Stimulated activated CD8-positive, alpha-beta memory T cell treated with anti-CD3 and anti-CD28 coated beads, Interleukin-4, amount 100 ng/mL, for 24 hours (primary cell): ENCODE results near the gene FAM210A.
A peak's percentile ranks its signal among the peaks of the same experiment; 100 is the strongest.

ENCODE experiments used
- DNase-seq: peaks from one replicate; pipeline ENCODE4 v3.0.0-alpha.2; 2020; ENCODE audit warnings: low read depth

The FAM210A gene

DNA sequence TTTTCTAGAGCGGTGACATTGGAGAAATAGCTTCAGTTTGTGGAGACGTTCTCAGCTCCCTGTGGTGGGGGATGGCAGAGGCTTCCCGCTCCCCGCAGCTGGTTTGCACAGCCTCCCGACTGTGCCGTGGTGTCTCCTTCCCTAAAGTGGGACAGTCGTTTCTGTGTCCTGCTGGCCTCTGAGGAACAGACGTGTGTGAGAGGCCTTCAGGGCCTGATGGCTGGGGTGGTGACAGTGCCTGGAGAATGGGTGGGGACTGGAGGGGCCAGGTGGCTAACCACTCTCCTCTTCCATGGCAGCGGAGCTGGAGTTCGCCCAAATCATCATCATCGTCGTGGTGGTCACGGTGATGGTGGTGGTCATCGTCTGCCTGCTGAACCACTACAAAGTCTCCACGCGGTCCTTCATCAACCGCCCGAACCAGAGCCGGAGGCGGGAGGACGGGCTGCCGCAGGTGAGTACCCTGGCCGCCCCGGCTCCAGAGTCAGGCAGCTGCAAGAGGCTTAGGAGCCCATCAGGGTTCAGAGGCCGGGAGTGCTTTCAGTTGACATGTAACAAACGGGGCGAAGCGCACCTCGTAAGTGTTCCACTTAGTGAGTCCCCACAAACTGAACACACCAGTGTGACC is 105.4 kb downstream of the FAM210A start:
- DNase-seq = no peak

DNA sequence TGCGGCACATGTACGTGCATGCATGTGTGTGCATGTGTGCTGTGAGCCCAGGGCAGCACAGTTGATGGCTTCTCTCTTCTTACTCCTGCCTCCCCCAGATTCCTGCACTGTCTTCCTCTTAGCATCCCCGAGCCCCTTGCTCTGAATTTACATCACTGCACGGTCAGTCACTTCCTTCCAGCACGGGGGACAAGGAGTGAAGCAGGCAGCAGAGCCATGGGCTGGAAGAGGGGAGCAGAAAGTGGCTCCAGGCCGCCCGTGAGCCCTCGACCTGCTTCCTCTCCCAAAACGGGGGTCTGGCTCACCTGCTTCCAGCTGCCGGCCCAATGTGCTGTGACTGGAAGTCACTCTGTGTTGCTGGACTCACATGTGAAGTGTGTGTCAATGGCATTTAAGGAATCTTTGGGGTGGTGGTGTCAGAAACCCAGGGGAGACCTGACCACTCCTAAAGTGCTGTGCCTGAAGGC is 106.1 kb downstream of the FAM210A start:
- DNase-seq = no peak

DNA sequence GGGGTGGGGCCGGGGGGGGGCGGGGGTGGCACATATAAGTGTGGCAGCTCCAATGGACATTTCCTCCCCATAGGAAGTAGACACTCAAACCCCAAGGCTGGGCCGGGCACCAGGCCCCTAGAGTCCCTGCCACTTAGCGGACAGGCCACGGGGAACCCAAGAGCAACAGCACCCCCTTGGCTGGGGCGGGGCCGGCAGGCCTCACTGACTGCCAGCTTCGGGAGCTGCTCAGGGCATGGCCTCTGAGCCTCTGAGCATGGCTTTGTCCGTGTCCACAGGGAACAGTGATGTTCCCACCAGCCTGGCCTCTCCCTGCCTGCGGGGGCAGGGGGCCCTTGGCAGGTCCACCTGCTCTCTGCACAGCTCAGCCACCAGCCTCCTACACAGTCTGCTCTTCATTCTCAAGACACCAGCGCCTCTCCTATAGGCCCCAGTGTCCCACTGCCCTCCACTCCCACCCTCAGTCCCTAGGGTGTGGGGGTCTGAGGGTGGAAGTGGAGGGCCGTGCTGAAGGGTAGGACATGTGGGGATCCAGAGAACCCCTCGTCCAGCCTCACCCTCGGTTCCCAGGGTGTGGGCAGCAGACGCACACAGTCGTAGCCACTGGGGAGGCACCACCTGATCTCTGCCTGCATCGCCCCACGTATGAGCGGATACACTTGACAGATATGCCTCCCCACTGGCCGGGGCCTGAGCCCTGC is 106.7 kb downstream of the FAM210A start:
- no peak for DNase-seq

DNA sequence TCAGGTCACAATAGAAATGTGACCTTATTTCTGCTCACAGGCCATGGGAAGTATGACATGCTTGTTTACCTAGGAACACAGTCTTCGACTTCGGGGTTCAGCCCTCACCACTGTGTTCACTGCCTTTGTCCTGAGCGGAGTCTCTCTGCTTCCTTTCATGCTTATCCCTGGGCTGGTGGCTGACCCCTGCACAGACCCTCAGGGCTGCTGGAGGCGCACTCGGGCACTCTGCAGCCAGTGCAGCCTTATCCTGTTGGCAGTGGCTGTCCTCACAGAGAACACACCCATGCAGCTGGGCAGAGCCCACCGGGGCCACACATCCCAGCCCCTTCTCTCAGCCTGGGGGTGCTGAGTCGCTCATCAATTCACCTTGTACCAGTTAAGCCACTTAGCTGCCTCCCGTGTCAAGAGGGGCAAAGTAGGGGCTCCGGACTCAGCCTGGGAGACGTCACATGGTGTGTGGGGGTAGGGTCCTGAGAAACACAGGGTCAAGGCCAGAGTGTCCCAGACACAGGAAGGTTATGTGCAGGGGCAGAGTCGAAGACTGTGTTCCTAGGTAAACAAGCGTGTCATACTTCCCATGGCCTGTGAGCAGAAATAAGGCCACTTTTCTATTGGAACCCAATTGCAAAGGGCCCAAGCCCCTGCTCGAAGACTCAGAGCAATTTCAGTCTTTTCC is 107.5 kb downstream of the FAM210A start:
- DNase-seq = no peak

DNA sequence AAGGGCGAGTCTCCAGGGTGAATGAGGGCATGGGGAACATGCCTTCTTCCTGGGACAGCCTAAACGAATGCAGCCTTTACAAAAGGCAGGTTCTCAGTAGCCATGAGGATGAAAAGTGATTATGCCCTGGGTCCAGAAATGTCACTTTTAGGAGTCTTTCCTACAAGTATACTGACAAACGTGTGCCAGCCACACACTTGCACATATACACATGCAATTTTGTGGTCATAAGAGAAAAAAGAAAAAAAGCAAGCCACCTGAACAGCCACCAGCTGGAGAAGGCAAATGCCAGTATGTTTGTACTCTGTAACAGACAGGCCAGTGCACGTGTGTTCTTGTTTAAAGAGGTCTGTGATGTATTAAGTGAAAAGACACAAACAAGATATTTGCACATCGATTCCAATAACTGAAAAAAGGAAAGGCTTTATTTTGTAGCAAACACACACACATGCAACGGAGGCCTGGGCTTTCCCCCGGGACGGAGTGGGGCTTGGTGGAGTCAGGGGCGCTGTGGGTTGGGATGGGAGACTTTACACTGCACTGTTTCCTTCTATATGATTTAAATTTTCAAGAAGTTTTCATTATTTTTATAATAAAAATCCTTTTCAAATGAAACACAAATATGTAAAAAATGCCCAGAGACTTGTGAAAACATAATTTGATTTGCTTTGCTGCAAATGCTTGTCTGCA is 108.4 kb downstream of the FAM210A start:
- DNase-seq = no peak

DNA sequence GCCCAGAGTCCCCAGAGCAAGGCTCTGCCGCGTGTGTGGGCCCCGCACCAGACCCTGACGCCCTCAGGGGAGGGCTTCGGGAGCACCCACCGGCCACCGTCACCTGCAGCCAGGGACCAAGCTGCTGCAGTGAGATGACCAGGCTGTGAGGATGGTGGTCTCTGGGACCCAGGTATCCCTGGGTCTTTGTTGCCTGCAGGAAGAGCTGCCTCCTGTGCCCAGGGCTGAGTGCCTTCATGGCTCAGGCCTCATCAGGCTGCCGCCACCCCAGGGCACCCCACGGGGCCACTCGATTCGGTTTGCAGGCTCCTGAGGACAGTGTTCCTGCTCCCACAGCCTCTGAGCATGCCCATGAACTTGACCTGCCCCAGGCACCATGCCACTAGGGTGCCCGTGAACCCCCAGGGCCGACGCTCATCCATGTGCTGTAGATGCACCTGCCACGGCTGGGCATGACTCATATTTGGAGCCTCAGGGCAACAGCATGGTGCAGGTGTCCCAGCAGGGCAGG is 109.8 kb downstream of the FAM210A start:
- DNase-seq = no peak

DNA sequence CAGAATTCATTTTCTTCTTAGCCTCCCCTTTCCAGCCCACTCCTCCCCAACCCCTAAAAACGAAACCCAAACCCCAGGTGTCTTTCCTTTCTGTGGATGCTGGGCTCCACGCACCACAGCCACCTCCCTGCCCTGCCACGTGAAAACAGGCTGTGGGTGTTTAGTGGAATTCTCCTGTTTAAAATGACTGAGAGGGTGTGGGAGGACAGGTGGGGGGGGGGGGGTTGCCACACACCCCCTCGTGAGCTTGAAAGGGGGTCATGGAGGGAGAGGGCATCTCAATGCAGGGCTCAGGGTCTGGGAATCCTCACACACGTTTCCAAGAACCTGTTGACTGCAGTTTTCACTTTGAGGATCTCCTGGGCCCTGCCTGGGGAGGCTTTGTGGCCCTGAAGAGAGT is 110.3 kb downstream of the FAM210A start:
- no peak for DNase-seq

DNA sequence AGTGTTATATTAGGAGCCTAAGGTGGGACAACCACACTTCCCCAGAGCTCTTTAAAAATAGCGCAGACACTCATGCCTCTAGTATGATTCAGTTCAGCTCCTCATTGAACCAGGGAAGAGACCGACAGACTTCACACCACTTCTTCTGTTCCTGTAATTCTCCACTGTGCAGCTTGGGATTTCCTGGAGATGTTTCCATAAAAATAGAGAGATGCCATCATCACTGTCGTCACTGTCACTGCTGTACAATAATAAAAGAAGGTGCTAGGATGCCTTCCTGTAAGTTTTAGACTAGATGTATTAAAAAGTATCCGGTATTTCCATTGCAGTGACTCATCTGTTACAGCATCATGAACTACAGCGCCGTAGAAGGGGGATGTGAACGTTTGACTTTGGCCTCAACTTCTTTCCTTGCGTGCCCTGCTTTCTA is 110.9 kb downstream of the FAM210A start:
- no peak for DNase-seq

DNA sequence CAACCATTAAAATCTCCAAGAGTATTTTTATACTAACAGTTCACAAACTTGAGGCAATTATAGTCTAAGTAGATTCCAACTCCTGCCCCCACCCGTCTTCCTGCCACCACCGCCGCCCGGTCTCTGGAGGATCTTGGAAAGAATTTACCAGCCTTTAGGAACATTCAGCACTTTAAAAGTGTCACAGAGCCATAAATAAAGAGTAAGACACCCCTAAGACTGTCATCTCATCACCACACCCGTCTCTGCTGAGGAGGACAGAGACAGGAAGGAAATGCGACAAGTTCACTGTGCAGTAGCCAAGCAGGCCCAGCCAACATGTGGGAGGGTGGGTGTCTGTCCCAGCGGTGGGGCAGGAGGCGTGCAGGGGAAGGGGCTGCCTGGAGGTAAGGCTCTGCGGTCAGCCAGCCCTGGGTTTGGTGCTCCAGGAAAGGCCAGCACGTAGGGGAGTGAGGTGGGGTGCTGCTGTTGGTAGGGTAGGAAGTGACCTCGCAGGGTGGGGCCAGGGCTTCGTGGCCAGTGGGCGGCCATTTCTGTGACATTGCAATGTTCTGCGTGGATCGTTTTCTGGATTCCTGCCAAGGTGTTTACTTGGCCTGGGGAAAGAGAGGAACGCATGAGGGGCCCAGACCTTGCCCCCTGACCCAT is 111.6 kb downstream of the FAM210A start:
- peak; percentile 18 for DNase-seq

DNA sequence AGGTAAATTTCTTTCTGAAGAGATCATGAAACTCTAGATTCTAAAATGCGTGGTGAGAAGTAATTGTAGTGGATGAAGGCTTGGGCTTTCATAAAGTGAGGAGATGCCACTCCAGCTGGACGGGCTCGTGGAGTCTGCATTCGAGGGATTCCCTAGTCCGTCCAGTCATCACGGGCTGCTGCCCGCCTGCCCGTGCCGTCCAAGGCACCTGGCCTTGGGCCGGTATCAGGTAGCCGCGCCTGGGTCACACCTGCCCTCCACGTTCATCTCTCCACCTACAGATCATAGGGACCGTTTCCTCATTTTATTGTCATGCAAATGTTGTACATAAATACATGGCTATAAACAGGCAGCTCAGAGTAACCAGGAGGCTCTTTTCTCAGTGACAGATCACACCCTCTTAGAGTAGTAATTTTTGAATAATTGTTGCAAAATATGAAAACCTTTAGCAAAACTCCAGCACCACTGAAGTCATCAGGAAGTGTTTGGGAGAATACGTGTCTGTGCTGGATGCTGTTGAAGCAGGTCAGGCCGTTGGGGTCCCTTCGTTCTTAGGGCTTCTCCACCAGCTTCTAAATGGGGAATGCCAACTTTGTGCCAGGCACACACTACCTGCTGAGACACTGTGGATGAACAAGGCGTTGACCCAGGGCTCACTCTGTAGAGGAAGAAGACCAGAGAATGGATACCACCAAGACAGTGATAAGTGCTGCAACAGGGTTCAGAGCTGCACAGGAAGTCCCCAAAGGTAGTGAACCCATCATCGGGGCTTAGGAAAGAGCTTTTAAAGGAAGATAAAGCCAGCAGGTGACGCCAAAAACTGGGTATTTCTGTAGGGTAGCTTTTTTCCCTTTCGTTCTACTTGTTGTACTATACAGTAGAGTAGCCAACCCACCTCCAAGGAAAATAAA is 112.5 kb downstream of the FAM210A start:
- DNase-seq = no peak
